Stimulated activated CD4-positive, alpha-beta T cell treated with anti-CD3 and anti-CD28 coated beads, Interleukin-1b, Interleukin-23, amount 100 ng/mL, for 48 hours (primary cell): ENCODE measurements around the gene KRTAP4-2.
"Not testable (repeated sequence)": the region's sequence is repeated elsewhere in the genome, so short reads cannot be mapped to it uniquely, and the experiment has no call there.

ENCODE experiments used
- DNase-seq: peaks from one replicate; pipeline ENCODE4 v3.0.0-alpha.2; 2020

The KRTAP4-2 gene

GRCh38 chr17:41160648-41161047 is 17.4 kb downstream of the KRTAP4-2 start, which contains the start of gene KRTAP4-4:
Gene KRTAP4-4 (minus strand): TSS chr17:41160748. CDS start chr17:41160691, 57 bp downstream.
- DNase-seq: no peak

GRCh38 chr17:41160190-41160589 is 17.8 kb downstream of the KRTAP4-2 start:
- DNase-seq: not testable (repeated sequence)

GRCh38 chr17:41153856-41154255 is 24.2 kb downstream of the KRTAP4-2 start:
- no peak for DNase-seq

- no peak for DNase-seq
These were observed 26.5 kb downstream of the KRTAP4-2 start for GRCh38 chr17:41151525-41151924.

- no peak for DNase-seq
These were observed 28.0 kb downstream of the KRTAP4-2 start for GRCh38 chr17:41150026-41150425.

- DNase-seq: no peak
These were observed 28.4 kb downstream of the KRTAP4-2 start, which contains the start of gene KRTAP4-5 for GRCh38 chr17:41149652-41149985. Gene KRTAP4-5 (minus strand): TSS chr17:41149825. CDS start chr17:41149767, 58 bp downstream.

GRCh38 chr17:41148971-41149651 is 28.9 kb downstream of the KRTAP4-2 start:
- DNase-seq: not testable (repeated sequence)

GRCh38 chr17:41147531-41148204 is 30.4 kb downstream of the KRTAP4-2 start:
- no peak for DNase-seq

- DNase-seq: no peak
These were observed 32.8 kb downstream of the KRTAP4-2 start for GRCh38 chr17:41145261-41145660.

GRCh38 chr17:41144846-41145245 is 33.2 kb downstream of the KRTAP4-2 start:
- no peak for DNase-seq

GRCh38 chr17:41141361-41141760 is 36.7 kb downstream of the KRTAP4-2 start:
- no peak for DNase-seq

- no peak for DNase-seq
These were observed 37.5 kb downstream of the KRTAP4-2 start, which contains the start of gene KRTAP4-6 for GRCh38 chr17:41140360-41141131. Gene KRTAP4-6 (minus strand): TSS chr17:41140544. CDS start chr17:41140487, 57 bp downstream.

GRCh38 chr17:41139865-41140264 is 38.2 kb downstream of the KRTAP4-2 start:
- DNase-seq: not testable (repeated sequence)

- no peak for DNase-seq
These were observed 43.9 kb downstream of the KRTAP4-2 start for GRCh38 chr17:41133880-41134735.

- no peak for DNase-seq
These were observed 46.0 kb downstream of the KRTAP4-2 start for GRCh38 chr17:41131979-41132378.
